DMS153 treated with DMSO at 0.1 percent for 48 hours (cell line): ENCODE results near the gene UBN2.

Experiments
- DNase-seq: peaks from one replicate; lab custom pipeline; 2025; ENCODE audit not compliant: unreplicated experiment; lab: John Stamatoyannopoulos, UW

The UBN2 gene

DNA sequence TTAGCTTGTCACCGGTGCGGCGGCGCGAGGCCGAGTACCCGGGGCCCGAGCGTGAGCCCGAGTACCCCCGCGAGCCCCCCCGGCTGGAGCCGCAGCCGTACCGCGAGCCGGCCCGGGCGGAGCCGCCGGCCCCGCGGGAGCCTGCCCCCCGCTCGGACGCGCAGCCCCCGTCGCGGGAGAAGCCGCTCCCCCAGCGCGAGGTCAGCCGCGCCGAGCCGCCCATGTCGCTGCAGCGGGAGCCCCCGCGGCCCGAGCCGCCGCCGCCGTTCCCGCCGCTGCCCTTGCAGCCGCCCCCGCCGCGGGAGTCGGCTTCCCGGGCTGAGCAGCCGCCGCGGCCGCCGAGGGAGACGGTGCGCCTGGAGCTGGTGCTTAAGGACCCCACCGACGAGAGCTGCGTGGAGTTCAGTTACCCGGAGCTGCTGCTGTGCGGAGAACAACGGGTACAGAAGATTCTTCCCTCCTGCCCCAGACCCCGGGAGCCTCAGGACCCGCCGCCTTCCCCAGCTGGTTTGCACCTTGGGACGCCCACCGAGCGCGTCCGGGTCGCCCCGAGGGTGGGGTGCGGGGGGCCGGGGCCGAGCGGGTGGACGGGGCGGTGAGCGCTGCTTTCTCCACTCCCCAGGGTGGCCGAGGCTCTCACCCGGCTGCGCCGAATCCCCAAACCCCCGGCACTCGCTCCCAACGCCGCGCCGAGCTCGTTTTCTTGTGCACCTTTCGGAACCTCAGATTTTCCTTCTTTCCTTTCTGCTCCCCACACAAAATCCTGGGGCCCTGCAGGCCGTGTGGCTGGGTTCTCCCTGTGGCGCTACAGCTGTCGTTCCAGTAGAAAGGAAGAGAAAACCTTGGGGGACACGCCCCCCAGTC lies 708 bp downstream of the UBN2 start:
- no peak for DNase-seq

DNA sequence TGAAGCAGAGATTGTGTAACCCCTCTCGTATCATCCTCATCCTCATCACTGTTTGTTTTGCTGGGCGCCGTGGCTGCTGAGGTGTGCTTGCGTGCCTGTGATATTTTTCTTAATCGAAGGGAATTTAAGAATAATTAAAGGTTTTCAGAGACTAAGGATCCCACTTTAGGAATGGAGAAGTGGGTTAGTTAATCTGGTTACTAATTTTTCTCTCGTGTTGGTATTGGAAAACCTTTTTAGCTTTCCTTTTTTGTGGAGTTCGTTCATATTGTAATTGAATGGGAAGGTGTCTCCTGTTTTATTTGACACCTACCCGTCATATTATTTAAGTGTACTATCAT lies 1.3 kb downstream of the UBN2 start:
- no peak for DNase-seq

DNA sequence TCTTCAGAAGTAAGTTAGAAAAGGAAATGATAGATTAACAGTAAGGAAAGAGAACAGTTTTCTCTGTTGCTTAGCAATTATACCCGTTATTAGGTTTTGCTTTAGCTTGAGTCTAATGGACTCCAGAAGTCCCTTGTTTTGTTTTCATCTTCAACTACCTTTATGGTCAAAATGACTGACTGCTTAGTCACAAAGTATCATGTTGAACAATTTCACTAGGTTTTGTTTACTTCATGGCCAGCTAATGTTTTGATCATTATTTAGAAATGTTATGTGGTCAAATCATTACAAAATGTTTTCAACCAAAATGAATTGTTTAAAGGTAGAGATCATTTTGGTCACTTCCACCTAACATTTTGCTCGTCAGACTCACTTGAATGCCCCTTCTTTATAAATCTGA lies 1.9 kb downstream of the UBN2 start:
- no peak for DNase-seq

DNA sequence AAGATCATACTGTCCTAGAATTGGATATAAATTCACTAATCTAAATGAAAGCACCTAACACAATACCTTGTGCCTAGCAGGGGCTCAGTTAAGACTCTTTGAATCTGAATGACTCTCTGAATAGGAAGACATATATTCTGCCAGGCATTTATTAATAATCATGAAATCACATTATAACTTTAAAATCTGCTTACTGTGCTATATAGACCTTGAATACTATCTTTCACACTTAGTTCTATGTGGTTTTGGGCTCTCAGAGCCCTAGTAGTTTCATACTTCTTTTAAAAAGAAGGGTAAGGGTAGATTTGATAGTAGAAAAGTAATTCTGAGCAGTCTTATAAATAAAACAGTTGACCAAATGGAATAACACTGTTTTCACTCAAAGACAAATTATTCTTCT lies 10.2 kb downstream of the UBN2 start:
- DNase-seq: no peak

DNA sequence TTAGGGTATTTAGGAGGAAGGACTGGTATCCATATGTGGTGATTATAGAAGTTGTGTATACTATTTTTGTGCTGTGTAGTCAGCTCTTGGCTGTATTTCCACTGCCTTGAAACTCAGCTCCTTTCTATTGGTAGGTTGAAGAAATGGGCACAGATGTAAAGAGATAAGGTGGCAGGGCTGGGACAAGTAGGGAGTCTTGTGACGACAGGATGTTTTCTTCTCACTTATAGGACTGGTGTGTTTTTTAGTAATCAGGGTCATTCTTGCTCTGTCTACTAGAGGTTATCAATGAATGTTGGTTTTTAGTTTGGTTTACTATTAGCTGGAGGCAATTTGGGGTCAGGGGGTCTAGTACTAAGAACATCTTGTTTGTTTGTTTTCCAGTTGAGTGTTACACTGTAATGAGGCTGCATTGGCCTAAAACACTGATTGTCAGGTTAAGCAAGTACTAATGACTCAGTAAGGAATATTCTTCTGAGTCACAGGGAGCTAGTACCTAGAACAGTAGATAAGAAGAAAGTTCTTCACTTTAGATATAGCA lies 11.8 kb downstream of the UBN2 start:
- DNase-seq: no peak

DNA sequence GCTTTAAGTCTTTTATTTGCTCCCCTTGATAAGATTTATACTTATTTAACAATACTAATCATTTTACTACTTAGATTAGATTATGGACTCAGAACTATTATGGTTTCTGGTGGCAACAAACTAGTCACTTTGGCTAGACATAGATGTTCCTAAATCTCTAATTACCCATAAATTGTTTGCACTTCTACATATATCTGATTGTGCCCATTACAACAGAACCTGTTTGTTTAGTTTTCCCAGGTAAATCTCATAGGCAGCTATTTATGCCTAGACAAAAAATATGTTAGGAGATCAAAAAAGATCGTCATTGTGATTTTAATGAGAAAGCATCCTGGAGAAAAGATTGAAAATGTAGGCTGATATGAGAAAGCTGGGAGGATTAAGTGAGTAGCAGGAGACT lies 14.4 kb downstream of the UBN2 start:
- DNase-seq: no peak

DNA sequence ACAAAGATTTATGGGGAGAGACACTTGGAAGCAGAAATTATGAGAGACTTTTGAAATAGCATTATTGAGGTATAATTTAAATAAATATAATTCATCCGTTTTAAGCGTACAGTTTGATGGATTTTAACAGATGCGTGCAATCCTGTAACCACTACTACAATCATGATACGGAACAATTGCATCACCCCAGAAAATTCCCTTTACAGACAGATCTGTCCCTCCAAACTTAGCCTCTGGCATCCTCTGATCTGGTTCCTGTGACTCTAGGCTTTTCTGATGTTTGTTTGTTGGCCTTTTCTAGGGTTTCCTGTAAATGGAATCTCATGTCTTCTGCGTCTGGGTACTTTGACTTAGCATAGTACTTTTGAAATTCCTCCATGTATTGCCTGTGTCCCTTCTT lies 15.5 kb downstream of the UBN2 start:
- no peak for DNase-seq

DNA sequence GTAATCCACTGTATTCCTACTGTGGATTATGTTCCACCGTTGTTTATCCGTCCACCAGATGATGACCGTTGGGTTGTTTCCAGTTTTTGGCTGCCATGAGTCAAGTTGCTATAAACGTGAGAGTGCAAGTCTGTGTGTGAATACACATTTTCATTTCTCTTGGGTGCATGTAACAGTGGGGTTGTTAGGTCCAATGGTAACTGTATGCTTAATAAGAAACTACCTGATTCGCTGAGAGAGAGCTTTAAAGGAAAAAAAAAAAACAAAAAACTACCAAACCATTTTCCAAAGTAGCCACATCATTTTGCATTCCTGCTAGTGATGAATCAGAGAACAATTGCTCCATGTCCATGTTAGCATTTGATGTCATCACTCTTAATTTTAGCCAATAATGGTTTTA lies 15.9 kb downstream of the UBN2 start:
- DNase-seq: no peak

DNA sequence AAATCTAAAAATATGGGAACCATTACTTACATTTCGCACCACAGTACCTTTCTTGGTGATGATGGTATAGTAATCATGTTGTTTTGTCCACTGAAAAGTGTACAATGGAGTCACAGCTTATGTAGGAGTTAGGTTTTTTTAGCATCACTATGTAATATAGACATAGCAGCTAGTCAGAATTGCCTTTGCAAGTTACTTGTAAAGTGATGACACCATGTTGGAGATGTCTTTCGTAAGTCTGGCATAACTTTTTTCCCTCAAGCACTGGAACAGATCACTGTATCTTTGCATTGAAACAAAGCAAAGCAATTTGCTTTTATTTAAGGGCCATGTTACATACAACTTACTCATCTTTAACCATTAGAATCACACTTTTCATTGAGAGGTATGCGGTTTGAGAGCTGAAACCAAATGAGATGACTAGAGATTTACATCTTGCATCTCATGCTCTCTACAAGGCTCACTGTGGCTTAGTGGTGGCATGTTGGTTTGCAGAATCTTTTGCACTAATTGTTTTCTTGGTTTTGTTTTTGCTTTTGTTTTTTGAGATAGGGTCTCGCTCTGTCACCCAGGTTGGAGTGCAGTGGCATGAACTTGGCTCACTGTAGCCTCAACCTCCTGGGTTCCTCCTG lies 18.3 kb downstream of the UBN2 start:
- DNase-seq: no peak

DNA sequence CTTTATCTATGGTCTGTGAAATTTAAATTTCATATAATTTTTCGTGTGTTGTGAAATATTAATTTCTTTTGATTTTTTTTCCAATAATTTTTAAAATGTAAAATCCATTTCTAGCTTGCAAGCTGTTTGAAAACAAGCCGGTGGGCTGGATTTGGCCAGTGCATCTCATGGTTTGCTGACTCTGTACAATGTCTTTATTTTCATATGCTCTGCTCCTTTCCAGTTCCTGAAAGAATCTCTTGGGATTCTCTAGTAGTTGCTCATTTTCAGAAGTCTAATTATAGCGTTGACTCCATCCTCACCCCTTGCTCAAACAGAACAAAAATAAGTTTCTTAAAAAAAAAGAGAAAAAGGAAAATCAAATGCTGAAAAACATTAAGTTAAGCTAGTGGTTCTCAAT lies 21.4 kb downstream of the UBN2 start:
- DNase-seq: no peak

DNA sequence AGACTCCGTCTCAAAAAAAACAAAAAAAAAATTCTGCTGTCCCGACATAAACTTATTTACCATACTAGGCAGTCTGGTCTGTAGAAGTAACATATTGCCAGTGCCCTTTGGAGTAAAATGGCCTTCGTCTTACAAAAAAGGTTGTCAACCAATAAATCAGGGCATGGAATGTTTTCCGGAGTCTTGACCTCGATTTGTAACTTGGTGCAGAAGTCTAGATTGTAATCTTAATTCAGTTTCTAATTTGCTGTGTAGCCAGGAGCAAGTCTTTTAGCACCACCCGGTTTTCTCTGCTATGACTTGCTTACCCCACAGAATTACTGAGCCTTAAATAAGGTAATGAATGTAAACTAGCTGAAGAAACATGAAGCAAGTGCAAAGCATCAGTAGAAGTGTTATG lies 23.2 kb downstream of the UBN2 start:
- DNase-seq: no peak

DNA sequence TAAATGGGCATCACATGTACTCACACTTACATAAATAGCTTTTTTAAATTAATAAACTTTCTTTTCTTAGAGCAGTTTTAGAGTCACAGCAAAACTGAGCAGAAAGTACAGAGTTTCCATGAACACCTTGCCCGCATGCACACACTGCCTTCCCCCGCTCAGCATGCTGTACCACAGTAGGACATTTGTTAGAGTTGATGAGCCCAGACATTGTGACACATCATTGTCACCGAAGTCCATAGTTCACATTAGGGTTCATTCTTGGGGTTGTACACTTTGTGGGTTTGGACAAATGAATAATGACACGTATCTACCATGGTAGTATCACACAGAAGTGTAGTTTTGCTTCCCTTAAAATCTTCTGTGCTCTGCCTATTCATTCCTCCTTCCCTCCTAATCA lies 23.7 kb downstream of the UBN2 start:
- DNase-seq: no peak

DNA sequence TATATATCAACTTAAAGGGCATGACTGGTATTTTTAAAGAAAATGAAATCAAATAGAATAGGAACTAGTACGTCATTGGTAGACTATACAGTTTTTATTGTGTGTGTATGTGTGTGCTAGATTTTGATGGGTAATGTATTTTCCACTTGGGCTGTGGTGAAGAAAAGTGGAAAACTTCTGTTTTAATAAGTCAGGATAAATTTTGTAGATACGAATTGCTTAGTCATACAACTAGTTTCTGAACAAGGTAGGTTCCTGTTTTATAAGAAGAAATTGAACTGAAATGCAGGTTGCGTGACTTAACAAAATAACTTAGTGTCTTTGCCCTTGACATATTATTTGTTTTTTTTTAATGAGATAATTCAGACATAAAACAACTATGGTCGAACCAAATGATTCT lies 24.3 kb downstream of the UBN2 start:
- DNase-seq: no peak

DNA sequence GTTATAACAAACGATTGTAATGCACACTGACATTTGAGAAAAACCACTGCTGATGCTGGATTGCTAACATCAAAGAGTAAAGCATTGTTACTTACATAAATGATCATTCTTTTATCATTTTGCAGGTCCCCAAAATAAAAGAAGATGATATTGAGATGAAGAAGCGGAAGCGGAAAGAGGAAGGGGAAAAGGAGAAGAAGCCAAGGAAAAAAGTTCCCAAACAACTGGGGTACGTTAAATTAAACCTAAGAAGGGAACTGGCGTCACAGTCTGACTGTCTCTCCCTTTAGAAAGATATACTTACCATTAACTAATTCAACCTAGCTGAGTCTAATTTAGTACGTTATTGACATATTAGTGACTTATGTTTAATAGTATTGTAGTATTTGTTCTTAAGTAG lies 28.1 kb downstream of the UBN2 start:
- no peak for DNase-seq

DNA sequence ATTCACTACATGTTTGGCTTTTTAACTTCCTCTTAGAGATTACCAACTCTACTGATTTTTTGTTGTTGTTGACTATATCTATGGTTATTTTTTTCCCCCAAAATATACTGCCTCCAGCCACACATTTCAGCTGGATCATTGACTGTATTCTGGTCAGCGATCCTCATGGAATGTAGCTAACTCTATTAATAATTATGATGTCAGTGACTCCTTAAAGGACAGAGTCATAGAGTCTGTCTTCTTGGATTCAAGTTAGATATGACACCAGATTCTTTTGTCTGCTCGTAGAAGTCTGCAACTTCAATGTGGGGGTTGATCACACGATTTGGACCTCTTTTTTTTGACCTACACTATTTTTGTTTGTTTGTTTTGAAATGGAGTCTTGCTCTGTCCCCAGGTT lies 33.2 kb downstream of the UBN2 start:
- no peak for DNase-seq

DNA sequence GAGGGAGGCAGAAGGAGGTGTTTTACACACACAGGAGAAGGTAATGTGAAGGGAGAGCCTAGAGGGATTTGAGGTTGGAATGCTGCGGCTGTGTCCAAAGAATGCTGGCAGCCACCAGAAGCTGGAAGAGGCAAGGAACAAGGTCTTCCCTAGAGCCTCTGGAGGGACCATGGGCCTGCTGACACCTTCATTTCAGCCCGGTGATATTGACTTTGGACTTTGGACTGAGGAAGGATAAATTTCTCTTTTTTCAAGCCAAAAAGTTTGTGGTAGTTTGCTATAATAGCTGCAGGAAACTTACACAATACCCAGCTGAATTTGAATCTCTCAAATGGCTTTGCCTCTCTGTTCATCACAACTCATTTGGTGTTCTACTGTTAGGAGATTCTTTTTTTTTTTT lies 34.6 kb downstream of the UBN2 start:
- DNase-seq: no peak

DNA sequence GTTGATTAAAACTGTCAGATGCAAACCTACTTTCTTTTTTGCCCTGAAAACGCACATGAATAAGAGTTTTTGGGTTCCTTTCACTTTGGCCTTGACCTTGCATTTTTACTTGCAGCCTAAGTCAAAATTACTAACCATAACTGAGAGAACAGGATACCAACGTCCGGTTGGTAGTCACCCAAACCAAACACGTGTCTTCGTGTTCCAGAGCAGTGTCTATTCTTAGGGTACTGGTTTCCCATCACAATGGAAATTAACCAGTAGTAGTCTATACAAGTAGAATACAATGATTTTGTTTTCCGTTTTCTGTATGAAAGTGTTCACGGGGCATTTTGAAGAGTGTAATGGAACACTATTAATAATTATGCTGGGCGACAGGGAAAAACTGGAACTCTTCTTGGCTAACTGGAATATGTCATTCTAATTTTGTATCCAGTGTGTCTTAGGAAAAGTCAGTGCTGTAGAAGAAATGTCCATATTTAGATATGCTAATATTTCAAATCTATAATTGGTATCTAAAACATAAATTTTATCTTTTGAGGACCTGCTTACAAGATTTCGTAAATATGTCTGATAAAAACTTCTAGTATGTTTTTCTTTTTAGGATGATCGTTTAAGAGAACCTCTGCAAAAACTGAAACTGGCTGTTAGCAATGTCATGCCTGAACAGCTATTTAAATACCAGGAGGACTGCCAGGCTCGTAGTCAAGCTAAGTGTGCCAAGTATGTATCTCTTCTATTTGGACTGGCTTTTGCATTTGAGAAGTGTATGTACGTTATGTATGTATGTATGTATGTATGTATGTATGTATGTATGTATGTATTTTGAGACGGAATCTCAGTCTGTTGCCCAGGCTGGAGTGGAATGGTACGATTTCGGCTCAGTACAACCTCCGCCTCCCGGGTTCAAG lies 40.9 kb downstream of the UBN2 start:
- no peak for DNase-seq

DNA sequence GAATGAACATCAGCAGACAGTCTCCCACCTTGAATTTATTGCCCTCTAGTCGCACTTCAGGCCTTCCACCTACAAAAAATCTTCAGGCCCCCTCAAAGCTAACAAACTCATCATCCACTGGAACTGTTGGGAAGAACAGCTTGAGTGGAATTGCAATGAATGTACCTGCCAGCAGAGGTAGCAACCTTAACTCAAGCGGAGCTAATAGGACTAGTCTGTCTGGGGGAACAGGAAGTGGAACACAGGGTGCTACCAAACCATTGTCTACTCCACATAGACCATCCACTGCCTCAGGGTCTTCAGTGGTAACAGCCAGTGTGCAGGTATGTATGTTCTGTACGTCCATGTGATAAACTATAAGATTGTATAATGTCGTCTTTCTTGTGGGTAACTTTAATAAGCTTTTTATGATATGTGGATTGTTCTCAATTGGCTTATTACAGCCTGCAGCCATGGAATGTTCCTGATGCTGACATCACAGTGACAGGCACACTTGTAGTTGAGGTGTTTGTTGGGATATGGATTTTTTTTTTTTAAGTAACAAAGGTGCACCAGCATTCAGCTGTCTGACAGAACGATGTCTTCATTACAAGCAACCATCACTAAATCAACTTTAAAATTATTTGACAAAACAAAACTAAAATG lies 53.3 kb downstream of the UBN2 start:
- DNase-seq: no peak

DNA sequence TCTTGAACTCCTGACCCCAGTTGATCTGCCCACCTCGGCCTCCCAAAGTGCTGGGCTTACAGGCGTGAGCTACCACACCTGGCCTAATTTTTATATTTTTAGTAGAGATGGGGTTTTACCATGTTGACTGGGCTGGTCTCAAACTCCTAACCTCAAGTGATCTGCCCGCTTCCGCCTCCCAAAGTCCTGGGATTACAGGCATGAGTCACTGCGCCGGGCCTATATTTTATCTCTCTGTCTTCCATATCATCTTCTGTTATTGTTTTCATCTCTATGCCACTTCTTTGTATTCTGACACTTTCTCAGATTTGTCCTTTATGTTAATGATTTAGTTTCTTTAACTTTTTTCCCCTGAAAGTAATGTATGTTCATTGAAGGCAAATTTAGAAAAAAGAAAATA lies 55.1 kb downstream of the UBN2 start:
- DNase-seq: no peak

DNA sequence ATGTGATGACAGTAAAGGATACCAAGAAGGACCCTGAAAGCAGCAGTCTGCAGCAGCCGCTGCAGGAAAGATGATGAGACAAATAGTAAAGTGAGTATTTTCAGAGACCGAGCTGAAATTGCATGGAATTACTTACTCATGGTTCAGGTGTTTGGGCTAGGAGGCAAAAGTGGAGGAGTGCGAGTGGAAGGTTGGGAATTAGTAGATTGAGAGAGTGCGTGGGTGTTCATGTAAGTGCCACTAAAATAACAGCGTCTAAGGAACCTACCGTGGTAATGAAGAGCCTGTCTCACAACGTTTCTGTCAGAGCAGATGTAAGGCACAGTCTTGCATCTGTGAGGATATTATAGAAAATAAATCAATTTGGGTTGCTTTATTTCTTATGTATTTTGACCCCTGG lies 61.8 kb downstream of the UBN2 start:
- no peak for DNase-seq

DNA sequence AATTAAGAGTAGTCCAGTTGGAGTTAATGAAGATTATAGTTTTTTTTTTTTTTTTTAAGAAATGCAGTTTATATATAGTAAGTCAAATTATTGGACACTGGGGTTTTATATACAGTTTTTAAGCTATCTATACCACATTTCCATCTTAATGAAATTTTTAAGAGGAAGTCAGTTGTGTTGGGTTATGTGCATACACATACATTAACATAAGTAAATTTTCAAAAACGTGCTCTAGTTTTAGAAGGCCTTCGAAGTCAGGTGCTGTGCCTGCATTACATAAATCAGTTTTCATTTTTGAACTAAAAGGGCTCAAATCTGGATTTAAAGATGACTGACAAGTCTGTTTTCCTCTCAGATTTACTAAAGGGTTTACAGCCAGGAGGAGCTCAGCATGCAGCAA lies 62.5 kb downstream of the UBN2 start:
- DNase-seq: no peak
